Mesenchymal stem cell (in vitro differentiated cells and primary cell): ENCODE data around the gene LY6G6F.

Source experiments
- DNase-seq: peaks from one replicate; pipeline ENCODE4 v3.0.0-alpha.2; 2013
- H2AFZ ChIP-seq: one replicate; pipeline ENCODE4 v1.6.1; 2013; ENCODE audit warnings: low read depth, mild to moderate bottlenecking, control low read depth, inconsistent platforms, low read length, moderate library complexity
- H2AK5ac ChIP-seq: 2 replicates; pipeline ENCODE4 v1.6.1; 2013; ENCODE audit warnings: low read length, moderate library complexity, mild to moderate bottlenecking, inconsistent platforms; ENCODE audit not compliant: severe bottlenecking
- H2BK120ac ChIP-seq: one replicate; pipeline ENCODE4 v1.6.1; 2013; ENCODE audit warnings: low read depth, mild to moderate bottlenecking, inconsistent platforms, low read length, moderate library complexity
- H2BK12ac ChIP-seq, 2 experiments: one replicate each; pipeline ENCODE4 v1.6.1; 2013; ENCODE audit warnings: inconsistent platforms in 2 of 2, low read length in 2 of 2, mild to moderate bottlenecking in 2 of 2, moderate library complexity in 2 of 2, control low read depth in 1 of 2
- H2BK15ac ChIP-seq: one replicate; pipeline ENCODE4 v1.6.1; 2013; ENCODE audit warnings: mild to moderate bottlenecking, low read depth, inconsistent platforms; ENCODE audit not compliant: poor library complexity, severe bottlenecking
- H2BK5ac ChIP-seq: 2 replicates; pipeline ENCODE4 v1.6.1; 2013; ENCODE audit warnings: low read depth, mild to moderate bottlenecking, low read length, control low read depth, inconsistent platforms; ENCODE audit not compliant: poor library complexity, severe bottlenecking
- H3K14ac ChIP-seq, 2 experiments: one replicate each; pipeline ENCODE4 v1.6.1; 2013; ENCODE audit warnings: inconsistent platforms in 2 of 2, low read length in 2 of 2, control low read depth in 1 of 2, mild to moderate bottlenecking in 1 of 2, moderate library complexity in 1 of 2
- H3K18ac ChIP-seq, 2 experiments: one replicate each; pipeline ENCODE4 v1.6.1; 2013; ENCODE audit warnings: inconsistent platforms in 2 of 2, low read length in 2 of 2, control low read depth in 1 of 2, low read depth in 1 of 2, mild to moderate bottlenecking in 1 of 2
- H3K23ac ChIP-seq, 2 experiments: one replicate each; pipeline ENCODE4 v1.6.1; 2013; ENCODE audit warnings: inconsistent platforms in 2 of 2, low read length in 2 of 2, mild to moderate bottlenecking in 2 of 2, moderate library complexity in 2 of 2, control low read depth in 1 of 2
- H3K27ac ChIP-seq: 2 replicates; pipeline ENCODE4 v1.5.1; 2013; ENCODE audit warnings: mild to moderate bottlenecking, moderate library complexity, low read length, control low read depth, inconsistent platforms; ENCODE audit not compliant: poor library complexity, severe bottlenecking
- H3K27me3 ChIP-seq, 2 experiments: 2 replicates each; pipeline versions ENCODE4 v1.6.1 to v1.7.0; 2013; ENCODE audit warnings: low read length in 2 of 2, mild to moderate bottlenecking in 2 of 2, moderate library complexity in 2 of 2, control low read depth in 1 of 2, inconsistent platforms in 1 of 2; ENCODE audit not compliant: control insufficient read depth in 1 of 2, insufficient read depth in 1 of 2
- H3K36me3 ChIP-seq, 2 experiments: 2 replicates each; pipeline versions ENCODE4 v1.6.1 to v1.7.0; 2013; ENCODE audit warnings: low read length in 2 of 2, control low read depth in 1 of 2, inconsistent platforms in 1 of 2, low read depth in 1 of 2, mild to moderate bottlenecking in 1 of 2; ENCODE audit not compliant: insufficient read depth in 2 of 2, control insufficient read depth in 1 of 2
- H3K4ac ChIP-seq, 2 experiments: one replicate each; pipeline ENCODE4 v1.6.1; 2013; ENCODE audit warnings: inconsistent platforms in 2 of 2, low read length in 2 of 2, mild to moderate bottlenecking in 2 of 2, moderate library complexity in 2 of 2, control low read depth in 1 of 2, low read depth in 1 of 2
- H3K4me1 ChIP-seq: 2 replicates; pipeline ENCODE4 v1.6.1; 2013; ENCODE audit warnings: low read depth, low read length, control low read depth; ENCODE audit not compliant: control insufficient read depth, insufficient read depth
- H3K4me2 ChIP-seq: 2 replicates; pipeline ENCODE4 v1.6.1; 2013; ENCODE audit warnings: low read length, mild to moderate bottlenecking, inconsistent platforms; ENCODE audit not compliant: poor library complexity, severe bottlenecking
- H3K4me3 ChIP-seq, 2 experiments: 2 replicates each; pipeline versions ENCODE4 v1.5.1 to v1.7.0; 2013; ENCODE audit warnings: low read length in 2 of 2, mild to moderate bottlenecking in 2 of 2, control low read depth in 1 of 2, low read depth in 1 of 2; ENCODE audit not compliant: insufficient read depth in 1 of 2
- H3K79me1 ChIP-seq: replicated peaks from 2 replicates; pipeline ENCODE4 v1.6.1; 2013; ENCODE audit warnings: mild to moderate bottlenecking, control low read depth, low read length, inconsistent platforms; ENCODE audit not compliant: poor library complexity, severe bottlenecking
- H3K9ac ChIP-seq: 2 replicates; pipeline ENCODE4 v1.7.0; 2013; ENCODE audit warnings: mild to moderate bottlenecking, low read length, moderate library complexity
- H3K9me3 ChIP-seq: 2 replicates; pipeline ENCODE4 v1.7.0; 2013; ENCODE audit warnings: mild to moderate bottlenecking, low read length; ENCODE audit not compliant: control insufficient read depth
- H4K8ac ChIP-seq: one replicate; pipeline ENCODE4 v1.6.1; 2013; ENCODE audit warnings: inconsistent platforms, mild to moderate bottlenecking, low read length, moderate library complexity
- H4K91ac ChIP-seq: one replicate; pipeline ENCODE4 v1.6.1; 2013; ENCODE audit warnings: mild to moderate bottlenecking, low read length, inconsistent platforms
- whole genome bisulfite sequencing: methylation state at CpG from one replicate; pipeline ENCODE4 v1.1.7; 2013; ENCODE audit warnings: mixed read lengths; 5-methylcytosine and 5-hydroxymethylcytosine counted together

Gene LY6G6F

DNA sequence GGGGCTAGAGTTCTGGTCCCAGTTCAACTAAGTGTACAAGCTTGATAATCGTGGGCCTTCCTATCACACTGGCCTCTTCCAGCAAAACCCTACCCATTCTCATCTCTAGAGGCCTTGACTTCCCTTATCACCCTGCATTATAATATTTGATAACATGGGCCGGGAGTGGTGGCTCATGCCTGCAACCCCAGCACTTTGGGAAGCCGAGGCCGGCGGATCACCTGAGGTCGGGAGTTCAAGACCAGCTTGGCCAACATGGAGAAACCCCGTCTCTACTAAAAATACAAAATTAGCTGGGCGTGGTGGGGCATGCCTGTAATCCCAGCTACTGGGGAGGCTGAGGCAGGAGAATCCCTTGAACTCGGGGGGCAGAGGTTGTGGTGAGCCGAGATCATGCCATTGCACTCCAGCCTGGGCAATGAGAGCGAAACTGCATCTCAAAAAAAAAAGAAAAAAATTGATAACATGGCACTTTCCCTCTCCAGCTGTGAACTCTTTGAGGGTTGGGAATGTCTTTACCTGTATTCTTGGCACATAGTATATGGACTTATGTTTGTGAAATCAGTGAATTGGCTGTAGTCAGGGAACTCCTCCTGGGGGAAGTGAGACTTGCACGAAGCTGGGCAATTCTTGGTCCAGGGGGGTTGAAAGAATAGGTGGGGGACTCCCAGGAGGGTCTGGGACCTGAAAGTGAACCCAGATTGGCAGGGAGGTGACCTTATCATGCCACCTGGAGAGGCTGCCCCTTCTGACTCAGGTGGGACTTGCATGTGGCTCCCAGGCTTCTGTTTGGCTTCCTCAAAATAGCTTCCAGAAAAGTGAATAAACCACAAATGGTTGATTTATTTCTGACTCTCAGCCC lies 45.2 kb upstream of the LY6G6F start:
- Histone ChIP-seq H3K4me1 (peaks cover 33% of the 10 kb centered on the region), H3K18ac (no peak overlapping the region), H3K23ac (no peak overlapping the region), H2AFZ (no peak overlapping the region), H2BK120ac (no peak overlapping the region), H2AK5ac (no peak overlapping the region), H4K8ac (no peak overlapping the region), H3K27ac (no peak overlapping the region), H3K4me3 (peak overlapping the region in 1 of 2 experiments; percentile 98), H3K9ac (peak overlapping the region; percentile 97), H3K9me3 (no peaks in the 10 kb centered on the region), H2BK15ac (no peak overlapping the region), H4K91ac (no peak overlapping the region), H2BK12ac (peak overlapping the region in 1 of 2 experiments; percentile 25), H3K36me3 (peaks cover 30 to 38% of the 10 kb centered on the region in 2 experiments), H2BK5ac (no peak overlapping the region), H3K4me2 (peak overlapping the region; percentile 90), H3K14ac (no peak overlapping the region), H3K79me1 (peaks cover 17% of the 10 kb centered on the region), H3K27me3 (no peaks in the 10 kb centered on the region), H3K4ac (no peak overlapping the region)
- 94% methylated on average over 11 of the region's 12 CpGs for WGBS
- no peak for DNase-seq

DNA sequence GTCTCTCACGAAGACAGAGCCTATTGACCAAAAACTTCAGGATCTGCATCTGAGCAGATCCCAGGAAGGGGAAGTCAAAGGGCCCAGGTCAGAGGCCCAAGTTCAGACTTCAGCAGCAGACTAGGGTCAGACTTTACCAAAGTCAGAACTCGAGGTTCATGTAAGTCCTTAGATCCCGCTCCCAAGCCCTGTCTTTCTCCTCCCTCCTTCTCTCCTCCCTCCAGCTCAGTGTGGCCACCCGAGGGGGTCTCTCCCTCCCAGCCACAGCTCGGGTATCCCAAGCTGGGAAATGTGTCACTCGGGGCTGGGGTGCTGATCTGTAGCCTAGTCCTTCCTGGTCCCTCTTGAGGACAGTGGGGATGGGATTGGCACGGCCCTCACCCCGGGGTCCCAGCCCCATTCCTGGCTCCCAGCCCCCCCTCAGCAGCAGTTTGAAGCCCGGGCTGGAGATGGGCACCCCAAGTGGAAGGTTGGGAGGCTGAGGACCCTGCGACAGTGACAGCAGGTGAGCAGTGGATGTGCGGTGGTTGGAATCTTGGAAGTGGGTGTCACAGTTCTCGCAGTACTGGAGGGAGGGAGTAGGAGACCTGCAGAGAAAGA lies 44.4 kb upstream of the LY6G6F start:
- Histone ChIP-seq H2BK5ac (no peak overlapping the region), H3K27ac (no peak overlapping the region)

DNA sequence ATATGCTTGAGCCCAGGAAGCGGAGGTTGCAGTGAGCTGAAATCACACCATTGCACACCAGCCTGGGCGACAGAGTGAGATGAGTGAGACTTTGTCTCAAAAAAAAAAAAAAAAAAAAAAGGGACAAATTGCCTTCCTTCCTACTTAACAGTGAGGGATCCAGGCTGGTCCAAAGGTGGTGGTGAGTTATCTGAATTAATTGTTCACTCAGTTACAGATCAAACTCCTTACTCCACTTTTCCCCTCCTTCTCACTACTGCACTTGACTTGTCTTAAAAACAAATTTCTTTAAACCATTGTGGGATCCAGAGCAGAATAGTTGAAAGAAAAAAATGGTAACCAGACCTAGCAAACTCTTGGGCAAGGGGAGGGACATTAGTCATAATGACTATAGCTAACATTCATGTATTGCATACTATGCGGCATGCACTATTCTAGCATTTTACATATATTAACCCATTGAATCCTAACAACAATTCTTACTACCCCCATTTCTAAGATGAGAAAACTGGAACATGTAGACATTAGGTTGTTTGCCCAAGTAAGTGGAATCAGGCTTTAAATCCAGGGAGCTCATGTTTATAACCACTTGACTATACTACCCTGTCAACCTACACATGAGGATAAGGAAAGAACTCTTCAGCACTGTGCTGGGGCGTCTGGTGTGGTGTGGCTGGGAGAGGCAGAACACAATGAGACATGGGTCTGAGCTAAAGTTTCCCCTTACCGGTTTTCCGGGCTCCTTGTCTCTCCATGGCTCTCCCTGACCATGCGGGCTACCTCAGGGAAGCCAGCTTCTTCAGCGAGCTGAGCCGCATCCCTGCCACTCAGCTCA lies 43.3 kb upstream of the LY6G6F start:
- Histone ChIP-seq H2BK5ac (no peak overlapping the region), H3K4me1 (peaks cover 36% of the 10 kb centered on the region), H3K27ac (peak overlapping the region; percentile 89), H2BK12ac (peak overlapping the region in 1 of 2 experiments; percentile 73), H2BK15ac (no peak overlapping the region), H3K14ac (peak overlapping the region in 1 of 2 experiments; percentile 62), H3K79me1 (peaks cover 21% of the 10 kb centered on the region), H3K9me3 (no peaks in the 10 kb centered on the region), H3K4me3 (peak overlapping the region in 1 of 2 experiments; percentile 97), H4K8ac (peak overlapping the region; percentile 21), H2AK5ac (peak overlapping the region; percentile 82), H3K4ac (peak overlapping the region; percentile 78 to 94), H2AFZ (no peak overlapping the region), H4K91ac (peak overlapping the region; percentile 86), H3K4me2 (peak overlapping the region; percentile 90), H3K36me3 (peaks cover 35 to 39% of the 10 kb centered on the region in 2 experiments), H2BK120ac (no peak overlapping the region), H3K9ac (peak overlapping the region; percentile 97), H3K27me3 (no peaks in the 10 kb centered on the region), H3K23ac (peak overlapping the region in 1 of 2 experiments; percentile 50), H3K18ac (peak overlapping the region; percentile 49 to 91)
- 84% methylated on average over 7 of the region's 9 CpGs for WGBS
- DNase-seq, result peak; percentile 54

More for the DNA sequence above, 44.4 kb upstream of the LY6G6F start:
- H2BK12ac ChIP-seq, result peak overlapping the region; percentile 0 to 30
- no peak overlapping the region for H3K4ac ChIP-seq
- H3K79me1 ChIP-seq, result peaks cover 17% of the 10 kb centered on the region
- H3K4me2 ChIP-seq, result no peak overlapping the region
- H3K18ac ChIP-seq, result no peak overlapping the region
- DNase-seq, result no peak
- no peak overlapping the region for H3K4me3 ChIP-seq
- no peak overlapping the region for H2AFZ ChIP-seq
- H3K14ac ChIP-seq, result no peak overlapping the region
- no peaks in the 10 kb centered on the region for H3K9me3 ChIP-seq
- H3K23ac ChIP-seq, result no peak overlapping the region
- peak overlapping the region; percentile 9 for H2AK5ac ChIP-seq
- peaks cover 37% of the 10 kb centered on the region for H3K4me1 ChIP-seq
- H2BK15ac ChIP-seq, result no peak overlapping the region
- H3K9ac ChIP-seq, result no peak overlapping the region
- 93% methylated on average over 12 of the region's 12 CpGs for WGBS
- H3K27me3 ChIP-seq, result no peaks in the 10 kb centered on the region
- no peak overlapping the region for H4K8ac ChIP-seq
- H2BK120ac ChIP-seq, result peak overlapping the region; percentile 19
- peaks cover 32 to 39% of the 10 kb centered on the region in 2 experiments for H3K36me3 ChIP-seq
- no peak overlapping the region for H4K91ac ChIP-seq
